Fibroblast of skin of right quadriceps (primary cell): ENCODE results near the gene WASF3.

ENCODE experiments used
- DNase-seq: peaks from one replicate; pipeline ENCODE4 v3.0.0-alpha.2; 2013

WASF3 gene

GRCh38 chr13:26688980-26689379 lies 131.5 kb downstream of the WASF3 start:
- DNase-seq: no peak

DNA sequence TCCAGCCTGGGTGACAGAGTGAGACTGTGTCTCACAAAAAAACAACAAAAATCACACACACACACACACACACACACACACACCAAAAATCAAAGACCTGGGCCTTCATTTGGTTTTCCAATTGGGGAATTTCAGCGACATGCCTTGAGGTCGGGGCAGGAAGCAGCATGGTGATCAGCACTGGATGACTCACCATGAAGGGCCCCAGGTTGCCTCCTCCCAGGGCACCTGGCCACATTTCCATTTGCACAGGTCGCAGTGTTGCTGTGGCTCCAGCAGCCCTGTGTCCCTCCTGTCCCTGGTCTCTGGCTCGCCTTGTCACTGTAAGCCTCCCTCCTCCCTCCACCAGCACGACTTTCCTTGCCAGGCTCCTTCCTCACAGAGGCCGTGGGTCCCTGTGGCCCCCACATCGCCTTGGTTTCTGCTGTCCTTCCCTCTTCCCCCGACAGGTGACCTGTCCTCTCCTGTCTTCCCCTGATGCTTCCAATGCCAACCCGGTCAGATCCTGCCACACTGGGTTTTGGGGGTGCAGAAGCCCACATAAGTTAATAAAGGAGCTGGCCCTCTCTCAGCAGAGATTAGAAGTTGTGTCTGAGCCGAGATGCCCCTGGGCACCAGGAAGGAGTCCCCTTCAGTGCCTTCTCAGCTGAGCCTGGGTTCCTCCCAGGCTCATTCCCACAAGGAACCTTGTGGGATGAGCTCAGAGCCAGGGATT lies 136.4 kb downstream of the WASF3 start:
- no peak for DNase-seq

DNA sequence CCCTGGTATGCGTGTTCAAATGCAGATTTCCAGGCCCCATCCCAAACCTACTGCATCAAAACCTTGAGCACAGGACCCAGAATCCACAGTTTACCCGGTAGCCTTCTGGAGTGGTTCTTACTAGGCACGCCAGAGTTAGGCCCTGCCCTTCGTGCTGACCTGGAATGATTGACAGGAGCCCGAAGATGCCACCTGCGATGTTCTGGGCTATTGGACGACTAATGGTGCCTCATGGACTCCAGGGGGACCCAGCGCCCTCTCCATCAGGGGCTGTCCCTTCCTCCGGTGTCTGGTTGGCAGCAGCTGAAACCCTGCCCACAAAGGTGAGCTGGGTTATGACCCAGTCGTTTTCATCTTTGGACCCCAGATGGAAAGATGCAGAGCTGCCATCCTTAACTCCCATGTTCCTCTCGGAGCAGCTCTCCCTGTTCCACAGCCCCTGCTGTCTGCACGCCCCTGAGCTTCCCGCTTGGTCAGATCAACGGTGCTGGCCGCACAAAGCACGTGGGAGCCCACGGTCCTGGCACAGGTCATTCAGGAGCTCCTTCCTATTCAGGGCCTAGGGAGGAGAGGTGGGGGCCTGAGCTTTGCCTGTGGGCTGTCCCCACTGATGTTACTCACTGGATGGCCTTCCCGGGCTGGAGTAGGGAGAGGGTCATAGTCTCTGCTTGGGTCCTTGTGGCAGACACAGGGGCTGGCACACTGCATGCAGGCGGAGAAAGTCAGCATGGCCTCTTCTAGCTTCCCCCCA lies 137.3 kb downstream of the WASF3 start:
- no peak for DNase-seq

- no peak for DNase-seq
Measured at GRCh38 chr13:26695360-26695705, 137.8 kb downstream of the WASF3 start.

GRCh38 chr13:26695891-26696311 lies 138.4 kb downstream of the WASF3 start:
- DNase-seq: no peak

DNA sequence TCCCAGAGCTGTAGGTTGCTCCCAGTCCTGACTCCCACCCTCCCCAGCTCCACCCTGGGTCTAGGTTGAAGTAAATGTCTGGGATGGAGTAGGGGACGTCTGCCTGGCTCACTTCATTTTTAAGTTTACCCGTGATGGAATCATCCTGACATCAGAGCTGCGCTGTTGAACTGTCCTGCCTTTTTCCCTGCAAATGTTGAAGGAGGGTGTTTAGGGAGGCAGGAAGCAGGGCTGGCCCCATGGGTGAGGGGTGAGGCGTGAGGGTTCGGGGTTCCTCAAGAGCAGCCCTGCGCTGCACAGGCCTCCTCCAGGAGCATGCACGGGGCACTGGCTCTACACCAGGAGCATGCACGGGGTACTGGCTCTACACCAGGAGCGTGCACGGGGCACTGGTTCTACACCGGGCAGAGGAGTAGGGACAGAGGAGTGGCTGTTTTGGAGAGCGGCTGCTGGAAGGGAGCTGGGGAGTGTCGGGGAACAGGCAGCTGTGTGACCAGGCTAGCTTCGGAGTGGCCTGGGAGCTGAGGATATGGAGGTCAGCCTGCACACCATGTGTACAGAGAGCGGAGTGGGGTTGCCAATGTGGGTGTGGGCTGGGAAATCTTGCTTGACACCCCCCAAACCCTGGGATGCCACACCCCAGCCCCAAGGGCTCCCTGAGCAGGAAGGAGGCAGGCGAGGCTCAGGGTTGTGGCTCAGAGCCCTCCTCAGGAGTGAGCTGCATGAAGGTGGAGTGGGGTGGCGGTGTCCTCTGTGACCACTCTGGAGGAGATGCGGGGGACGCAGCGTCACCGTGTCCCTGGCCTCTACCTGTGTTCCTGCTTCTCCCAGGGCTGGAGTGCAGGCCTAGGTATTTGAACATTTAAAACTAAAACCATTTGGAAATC lies 139.8 kb downstream of the WASF3 start:
- no peak for DNase-seq

GRCh38 chr13:26698392-26699196 lies 141.1 kb downstream of the WASF3 start:
- peak; percentile 82 for DNase-seq

DNA sequence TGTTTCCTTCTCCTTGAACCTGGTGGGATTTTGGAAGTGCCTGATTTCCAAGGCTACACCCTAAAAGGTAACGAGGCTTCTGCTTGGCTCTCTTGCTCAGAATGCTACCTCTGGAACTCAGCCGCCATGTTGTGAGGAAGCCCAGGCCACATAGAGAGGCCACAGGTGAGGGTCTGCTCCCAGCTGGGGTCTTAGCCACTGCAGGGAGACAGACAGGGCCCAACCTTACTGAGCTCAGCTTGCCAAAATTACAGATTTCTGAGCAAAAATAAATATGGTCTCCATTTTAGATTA lies 141.7 kb downstream of the WASF3 start:
- DNase-seq: no peak

GRCh38 chr13:26705536-26705935 lies 148.1 kb downstream of the WASF3 start:
- DNase-seq: no peak

- no peak for DNase-seq
Measured at GRCh38 chr13:26706381-26706780, 148.9 kb downstream of the WASF3 start.

- peak; percentile 24 for DNase-seq
Measured at GRCh38 chr13:26707122-26708006, 149.9 kb downstream of the WASF3 start.

- DNase-seq: no peak
Measured at GRCh38 chr13:26708007-26708297, 150.5 kb downstream of the WASF3 start.

DNA sequence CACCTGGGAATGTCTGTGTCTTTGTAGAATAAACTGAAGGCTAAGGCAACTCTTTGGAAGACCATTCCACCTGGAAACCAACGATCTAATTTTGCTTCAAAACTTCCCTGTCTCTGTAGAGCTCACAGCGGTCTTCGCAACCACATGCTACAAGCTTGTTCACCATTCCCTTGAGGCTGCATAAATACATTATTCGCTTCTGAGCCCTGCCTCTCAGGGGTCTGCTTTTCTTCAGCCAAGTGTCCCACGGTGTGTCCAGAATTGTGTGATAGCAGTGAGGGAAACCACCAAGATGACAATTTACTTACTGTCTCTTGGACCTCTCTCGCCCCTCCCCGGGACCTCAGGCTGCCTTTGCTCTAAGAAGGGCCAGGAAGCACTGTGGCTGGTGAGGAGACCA lies 152.0 kb downstream of the WASF3 start:
- no peak for DNase-seq

GRCh38 chr13:26710166-26710565 lies 152.7 kb downstream of the WASF3 start:
- no peak for DNase-seq

GRCh38 chr13:26711211-26711610 lies 153.7 kb downstream of the WASF3 start:
- DNase-seq: no peak

- no peak for DNase-seq
Measured at GRCh38 chr13:26713341-26713740, 155.9 kb downstream of the WASF3 start.

DNA sequence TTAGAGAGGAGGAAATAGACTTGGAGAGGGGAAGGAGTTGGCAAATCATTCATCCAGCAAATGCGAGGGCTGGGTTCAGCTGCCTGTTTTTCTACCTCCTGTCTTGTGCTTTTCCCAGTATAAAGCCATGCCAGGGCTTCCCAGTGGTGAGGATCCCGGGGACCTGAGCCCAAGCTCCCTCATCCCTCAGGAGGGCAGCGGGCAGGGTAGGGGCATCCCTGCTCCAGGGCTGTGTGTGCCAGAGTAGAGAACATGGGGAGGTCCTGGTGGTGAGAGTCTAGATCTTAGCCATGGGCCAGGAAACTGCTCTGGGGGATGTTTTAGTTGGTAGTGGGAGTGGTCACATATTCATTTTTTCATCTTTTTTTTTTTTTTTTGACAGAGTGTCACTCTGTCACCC lies 159.5 kb downstream of the WASF3 start:
- DNase-seq: no peak

DNA sequence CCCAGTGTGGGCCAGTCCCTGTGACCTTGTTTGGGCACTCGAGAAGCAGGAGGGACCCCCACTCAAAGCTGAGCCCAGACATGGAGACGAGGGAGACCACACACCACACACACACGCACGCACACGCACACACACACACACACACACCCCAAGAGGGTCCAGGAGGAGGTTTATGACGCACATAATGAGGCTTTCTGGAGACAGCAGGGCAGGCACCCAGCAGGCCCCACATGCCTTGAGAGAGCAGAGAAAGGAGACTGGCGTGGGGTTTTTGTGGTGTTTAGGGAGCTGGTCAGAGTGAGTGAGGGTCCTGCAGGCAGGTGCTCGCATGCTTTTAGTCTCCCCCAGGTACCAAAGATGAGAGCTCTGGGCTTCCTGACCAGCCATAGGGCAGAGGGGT lies 160.7 kb downstream of the WASF3 start:
- no peak for DNase-seq

GRCh38 chr13:26718872-26719271 lies 161.4 kb downstream of the WASF3 start:
- DNase-seq: no peak

- DNase-seq: no peak
Measured at GRCh38 chr13:26719356-26719945, 162.0 kb downstream of the WASF3 start.

- DNase-seq: no peak
Measured at GRCh38 chr13:26721251-26722121, 164.0 kb downstream of the WASF3 start.
